ENCODE data around the gene IRF2BP2.

Gene IRF2BP2

GRCh38 chr1:234634387-234634786 lies 24.4 kb upstream of the IRF2BP2 start:
- no peak for DNase-seq (ENCODE audit: low read depth)
- no peak for TF ChIP-seq CTCF (IDR thresholded peaks at IDR 0.05; ENCODE audit: low read depth, low read length, missing control alignments)

GRCh38 chr1:234633246-234634003 lies 23.4 kb upstream of the IRF2BP2 start:
- no peak for DNase-seq (ENCODE audit: low read depth)
- no peak overlapping the region for H3K4me3 ChIP-seq (ENCODE audit: low read depth, low read length)
- TF ChIP-seq CTCF (IDR thresholded peaks at IDR 0.05; ENCODE audit: low read depth, low read length, missing control alignments), result no peak

More at GRCh38 chr1:234634387-234634786, 24.4 kb upstream of the IRF2BP2 start:
- no peak overlapping the region for H3K4me3 ChIP-seq (ENCODE audit: low read depth, low read length)

- no peak for DNase-seq (ENCODE audit: low read depth)
- no peak for TF ChIP-seq CTCF (IDR thresholded peaks at IDR 0.05; ENCODE audit: low read depth, low read length, missing control alignments)
Measured at GRCh38 chr1:234632225-234632624, 22.2 kb upstream of the IRF2BP2 start.

GRCh38 chr1:234631721-234632125 lies 21.7 kb upstream of the IRF2BP2 start:
- DNase-seq (ENCODE audit: low read depth), result no peak
- H3K4me3 ChIP-seq (ENCODE audit: low read depth, low read length), result no peak overlapping the region
- TF ChIP-seq CTCF (IDR thresholded peaks at IDR 0.05; ENCODE audit: low read depth, low read length, missing control alignments), result no peak

More at GRCh38 chr1:234632225-234632624, 22.2 kb upstream of the IRF2BP2 start:
- no peak overlapping the region for H3K4me3 ChIP-seq (ENCODE audit: low read depth, low read length)

- TF ChIP-seq CTCF (IDR thresholded peaks at IDR 0.05; ENCODE audit: low read depth, low read length, missing control alignments), result no peak
- no peak overlapping the region for H3K4me3 ChIP-seq (ENCODE audit: low read depth, low read length)
- DNase-seq (ENCODE audit: low read depth), result no peak
Measured at GRCh38 chr1:234629026-234629425, 19.0 kb upstream of the IRF2BP2 start.

- no peak for DNase-seq (ENCODE audit: low read depth)
- TF ChIP-seq CTCF (IDR thresholded peaks at IDR 0.05; ENCODE audit: low read depth, low read length, missing control alignments), result no peak
Measured at GRCh38 chr1:234628089-234628488, 18.1 kb upstream of the IRF2BP2 start.

More at GRCh38 chr1:234628089-234628488, 18.1 kb upstream of the IRF2BP2 start:
- no peak overlapping the region for H3K4me3 ChIP-seq (ENCODE audit: low read depth, low read length)
